ENCODE results near the gene PRDM2.

DNA sequence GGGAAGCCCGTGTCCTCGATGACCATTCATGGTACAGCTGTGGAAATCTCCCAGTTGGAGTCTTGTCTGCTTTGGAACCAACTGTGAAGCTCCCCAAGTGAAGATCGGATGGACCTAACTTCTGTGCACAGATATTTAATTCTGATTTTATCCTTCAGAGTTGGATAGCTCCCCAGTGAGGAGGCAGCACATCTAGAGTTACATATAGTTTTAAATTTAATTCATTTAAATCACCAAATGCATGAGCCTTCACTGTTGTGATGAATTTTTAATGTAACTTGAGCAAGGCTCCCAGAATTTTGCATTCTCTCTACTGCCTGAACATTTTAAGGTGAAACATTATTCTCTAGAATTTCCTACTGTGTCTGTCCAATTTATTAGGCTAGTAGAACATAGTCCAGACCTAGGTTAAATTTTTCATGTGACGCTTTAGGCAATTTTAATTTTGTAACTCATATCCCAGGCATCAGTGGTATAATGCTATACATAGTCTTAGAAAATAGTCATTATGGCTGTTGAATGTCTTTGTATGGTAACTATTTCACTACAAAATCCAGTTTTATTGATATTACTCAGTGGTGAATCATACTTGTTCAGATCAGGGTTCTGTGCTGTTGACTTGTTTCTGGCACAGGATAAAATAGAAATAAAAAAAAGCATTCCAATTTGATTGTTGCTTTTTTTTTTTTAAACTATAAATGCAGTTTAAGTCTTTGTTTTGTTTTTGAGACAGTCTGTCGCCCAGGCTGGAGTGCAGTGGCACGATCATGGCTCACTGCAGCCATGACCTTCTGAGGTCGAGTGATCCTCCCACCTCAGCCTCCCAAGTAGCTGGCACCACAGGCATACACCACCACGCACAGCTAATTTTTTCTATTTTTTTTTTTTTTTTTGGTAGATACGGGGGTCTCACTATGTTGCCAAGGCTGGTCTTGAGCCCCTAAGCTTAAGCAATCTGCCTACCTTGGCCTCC lies 66.9 kb downstream of the PRDM2 start:
- no peak for TF ChIP-seq EZH2 (IDR thresholded peaks at IDR 0.05; ENCODE audit: borderline replicate concordance, low read length)
- no peak for TF ChIP-seq CTCF (IDR thresholded peaks at IDR 0.05; ENCODE audit: low read length)

Data from OCI-LY1 (cell line).